Central memory CD8-positive, alpha-beta T cell (primary cell): ENCODE data around the gene USP53.
A peak's percentile ranks its signal among the peaks of the same experiment; 100 is the strongest.
"Not testable (repeated sequence)": the region's sequence is repeated elsewhere in the genome, so short reads cannot be mapped to it uniquely, and the experiment has no call there.

ENCODE experiments used
- ATAC-seq: fragments of 150-1000 bp; cut with Tn5 transposase; replicated peaks from 2 replicates; pipeline ENCODE4 v1.10.0; 2022; ENCODE audit warnings: mild to moderate bottlenecking, moderate FRiP score, moderate number of reproducible peaks; ENCODE audit not compliant: poor library complexity, severe bottlenecking; ENCODE audit errors: extremely low read depth
- DNase-seq, 2 donors: peaks; one replicate each; pipeline ENCODE4 v3.0.0; 2021; ENCODE audit warnings: low spot score in 2 of 2
- H3K27ac Mint-ChIP-seq: one replicate; pipeline ENCODE4 v1.8.0; 2022; ENCODE audit warnings: low read depth, mild to moderate bottlenecking, moderate library complexity, mixed read lengths
- H3K27me3 Mint-ChIP-seq: one replicate; pipeline ENCODE4 v1.8.0; 2022; ENCODE audit warnings: mixed read lengths
- H3K36me3 Mint-ChIP-seq: one replicate; pipeline ENCODE4 v1.8.0; 2022; ENCODE audit warnings: mild to moderate bottlenecking, moderate library complexity, mixed read lengths; ENCODE audit not compliant: insufficient read depth
- H3K4me1 Mint-ChIP-seq: one replicate; pipeline ENCODE4 v1.8.0; 2022; ENCODE audit warnings: mixed read lengths
- H3K4me3 Mint-ChIP-seq: one replicate; pipeline ENCODE4 v1.8.0; 2022; ENCODE audit warnings: mild to moderate bottlenecking, moderate library complexity, mixed read lengths
- H3K9me3 Mint-ChIP-seq: one replicate; pipeline ENCODE4 v1.8.0; 2022; ENCODE audit warnings: mixed read lengths

Gene USP53

DNA sequence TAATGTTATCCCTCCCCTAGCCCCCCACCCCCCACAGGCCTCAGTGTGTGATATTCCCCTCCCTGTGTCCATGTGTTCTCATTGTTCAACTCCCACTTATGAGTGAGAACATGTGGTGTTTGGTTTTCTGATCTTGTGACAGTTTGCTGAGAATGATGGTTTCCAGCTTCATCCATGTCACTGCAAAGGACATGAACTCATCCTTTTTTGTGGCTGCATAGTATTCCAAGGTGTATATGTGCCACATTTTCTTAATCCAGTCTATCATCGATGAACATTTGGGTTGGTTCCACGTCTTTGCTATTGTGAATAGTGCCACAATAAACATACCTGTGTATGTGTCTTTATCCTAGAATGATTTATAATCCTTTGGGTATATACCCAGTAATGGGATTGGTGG lies 38.5 kb downstream of the USP53 start:
- not testable (repeated sequence) for DNase-seq, H3K4me3 Mint-ChIP-seq, ATAC-seq, H3K4me1 Mint-ChIP-seq, H3K27ac Mint-ChIP-seq, H3K27me3 Mint-ChIP-seq
- Mint-ChIP-seq H3K9me3 (peaks cover 13% of the 10 kb centered on the region), H3K36me3 (peaks cover 21% of the 10 kb centered on the region)

DNA sequence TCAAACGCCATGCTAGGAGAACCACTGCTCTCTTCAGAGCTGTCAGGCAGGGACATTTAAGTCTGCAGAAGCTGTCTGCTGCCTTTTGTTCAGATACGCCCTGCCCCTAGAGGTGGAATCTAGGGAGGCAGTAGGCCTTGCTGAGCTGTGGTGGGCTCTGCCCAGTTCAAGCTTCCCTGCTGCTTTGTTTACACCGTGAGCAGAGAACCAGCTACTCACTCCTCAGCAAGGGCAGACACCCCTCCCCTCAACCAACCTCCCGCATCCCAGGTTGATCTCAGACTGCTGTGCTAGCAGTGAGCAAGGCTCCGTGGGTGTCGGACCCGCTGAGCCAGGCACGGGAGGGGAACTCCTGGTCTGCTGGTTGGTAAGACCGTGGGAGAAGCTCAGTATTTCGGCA lies 42.7 kb downstream of the USP53 start:
- H3K36me3 Mint-ChIP-seq, result peaks cover 17% of the 10 kb centered on the region

GRCh38 chr4:119260528-119260927 lies 48.0 kb downstream of the USP53 start:
- Mint-ChIP-seq H3K27me3 (no peaks in the 10 kb centered on the region), H3K4me1 (no peaks in the 10 kb centered on the region), H3K27ac (no peak overlapping the region), H3K4me3 (no peak overlapping the region), H3K36me3 (peaks cover 6% of the 10 kb centered on the region), H3K9me3 (no peaks in the 10 kb centered on the region)
- DNase-seq, result no peak
- ATAC-seq, result no peak

More for the DNA sequence above, 42.7 kb downstream of the USP53 start:
- H3K4me3 Mint-ChIP-seq, H3K27ac Mint-ChIP-seq, H3K27me3 Mint-ChIP-seq, ATAC-seq, DNase-seq, H3K4me1 Mint-ChIP-seq: not testable (repeated sequence)
- H3K9me3 Mint-ChIP-seq, result peaks cover 13% of the 10 kb centered on the region

- ATAC-seq (no peak), DNase-seq (no peak)
- H3K4me3 Mint-ChIP-seq, result no peak overlapping the region
Observed at GRCh38 chr4:119261986-119262385, 49.5 kb downstream of the USP53 start.

DNA sequence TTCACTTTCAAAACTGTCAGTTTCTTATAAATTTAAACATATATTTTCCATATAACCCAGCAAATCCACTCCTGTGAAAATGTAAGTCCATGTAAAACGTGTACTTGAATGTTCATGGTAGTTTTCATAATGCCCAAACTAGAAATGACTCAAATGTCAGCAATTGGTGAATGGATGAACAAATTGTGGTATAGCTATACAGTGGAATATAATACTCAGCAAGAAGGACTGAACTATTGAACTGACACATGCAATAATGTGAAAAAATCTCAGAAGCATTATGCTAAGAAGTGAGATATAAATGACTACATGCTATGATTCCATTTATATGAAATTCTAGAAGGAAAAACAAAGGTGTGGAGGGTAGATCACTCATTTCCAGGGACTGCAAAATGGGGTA lies 52.2 kb downstream of the USP53 start:
- H3K4me1 Mint-ChIP-seq, result no peaks in the 10 kb centered on the region
- H3K27me3 Mint-ChIP-seq, result no peaks in the 10 kb centered on the region
- DNase-seq (no peak), ATAC-seq (no peak)
- no peak overlapping the region for H3K4me3 Mint-ChIP-seq
- H3K9me3 Mint-ChIP-seq, result no peaks in the 10 kb centered on the region
- H3K27ac Mint-ChIP-seq, result no peak overlapping the region
- H3K36me3 Mint-ChIP-seq, result peaks cover 6% of the 10 kb centered on the region

More at GRCh38 chr4:119261986-119262385, 49.5 kb downstream of the USP53 start:
- H3K27me3 Mint-ChIP-seq, result no peaks in the 10 kb centered on the region
- no peaks in the 10 kb centered on the region for H3K9me3 Mint-ChIP-seq
- H3K27ac Mint-ChIP-seq, result no peak overlapping the region
- H3K4me1 Mint-ChIP-seq, result no peaks in the 10 kb centered on the region
- H3K36me3 Mint-ChIP-seq, result peaks cover 8% of the 10 kb centered on the region

- ATAC-seq (no peak), DNase-seq (no peak)
- no peaks in the 10 kb centered on the region for H3K9me3 Mint-ChIP-seq
- peaks cover 4% of the 10 kb centered on the region for H3K36me3 Mint-ChIP-seq
- H3K27ac Mint-ChIP-seq, result no peak overlapping the region
- H3K27me3 Mint-ChIP-seq, result no peaks in the 10 kb centered on the region
- H3K4me1 Mint-ChIP-seq, result no peaks in the 10 kb centered on the region
- H3K4me3 Mint-ChIP-seq, result no peak overlapping the region
Observed at GRCh38 chr4:119266153-119266552, 53.6 kb downstream of the USP53 start.

- Mint-ChIP-seq H3K9me3 (no peaks in the 10 kb centered on the region), H3K4me3 (no peak overlapping the region), H3K4me1 (no peaks in the 10 kb centered on the region), H3K27me3 (no peaks in the 10 kb centered on the region), H3K27ac (no peak overlapping the region), H3K36me3 (peaks cover 6% of the 10 kb centered on the region)
- DNase-seq (no peak), ATAC-seq (no peak)
Observed at GRCh38 chr4:119268466-119268865, 56.0 kb downstream of the USP53 start.

- H3K36me3 Mint-ChIP-seq, result peaks cover 3% of the 10 kb centered on the region
- no peak overlapping the region for H3K4me3 Mint-ChIP-seq
- H3K9me3 Mint-ChIP-seq, result no peaks in the 10 kb centered on the region
- no peaks in the 10 kb centered on the region for H3K4me1 Mint-ChIP-seq
- H3K27ac Mint-ChIP-seq, result no peak overlapping the region
- no peak for ATAC-seq
- no peak for DNase-seq
- no peaks in the 10 kb centered on the region for H3K27me3 Mint-ChIP-seq
Observed at GRCh38 chr4:119271361-119272085, 59.0 kb downstream of the USP53 start.

DNA sequence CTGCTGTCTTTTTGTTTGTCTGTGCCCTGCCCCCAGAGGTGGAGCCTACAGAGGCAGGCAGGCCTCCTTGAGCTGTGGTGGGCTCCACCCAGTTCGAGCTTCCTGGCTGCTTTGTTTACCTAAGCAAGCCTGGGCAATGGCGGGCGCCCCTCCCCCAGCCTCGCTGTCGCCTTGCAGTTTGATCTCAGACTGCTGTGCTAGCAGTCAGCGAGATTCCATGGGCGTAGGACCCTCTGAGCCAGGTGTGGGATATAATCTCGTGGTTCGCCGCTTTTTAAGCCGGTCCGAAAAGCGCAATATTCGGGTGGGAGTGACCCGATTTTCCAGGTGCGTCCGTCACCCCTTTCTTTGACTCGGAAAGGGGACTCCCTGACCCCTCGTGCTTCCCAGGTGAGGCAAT lies 67.0 kb downstream of the USP53 start:
- not testable (repeated sequence) for H3K27ac Mint-ChIP-seq, H3K9me3 Mint-ChIP-seq, H3K36me3 Mint-ChIP-seq

GRCh38 chr4:119279945-119280344 lies 67.4 kb downstream of the USP53 start:
- DNase-seq, H3K27ac Mint-ChIP-seq, H3K9me3 Mint-ChIP-seq, H3K4me3 Mint-ChIP-seq, H3K36me3 Mint-ChIP-seq, ATAC-seq, H3K27me3 Mint-ChIP-seq: not testable (repeated sequence)
- H3K4me1 Mint-ChIP-seq, result peaks cover 17% of the 10 kb centered on the region

More for the DNA sequence above, 67.0 kb downstream of the USP53 start:
- not testable (repeated sequence) for ATAC-seq, H3K4me3 Mint-ChIP-seq, H3K27me3 Mint-ChIP-seq, DNase-seq
- H3K4me1 Mint-ChIP-seq, result peaks cover 13% of the 10 kb centered on the region

DNA sequence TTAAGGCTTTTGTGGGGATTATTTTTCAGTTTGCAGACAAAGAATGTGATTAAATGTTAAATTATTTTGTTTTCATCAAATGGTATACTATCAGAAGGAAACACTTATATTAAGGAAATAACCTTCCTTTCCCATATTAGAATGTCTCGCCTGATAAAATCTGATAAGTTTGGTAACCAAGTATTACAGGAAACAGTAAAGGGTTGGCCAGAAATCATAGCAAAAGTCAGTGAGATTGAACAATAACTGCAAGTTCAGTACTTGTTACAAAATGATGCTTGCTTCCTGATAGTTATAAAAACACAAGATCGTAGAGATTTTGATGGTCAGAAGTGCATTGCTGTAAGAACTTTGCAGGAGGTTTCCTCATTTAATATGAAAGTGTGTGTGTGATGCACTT lies 68.9 kb downstream of the USP53 start:
- Mint-ChIP-seq H3K27ac (no peak overlapping the region), H3K4me1 (peaks cover 19% of the 10 kb centered on the region), H3K27me3 (no peaks in the 10 kb centered on the region), H3K4me3 (no peak overlapping the region), H3K36me3 (peaks cover 3% of the 10 kb centered on the region), H3K9me3 (no peaks in the 10 kb centered on the region)
- DNase-seq (no peak), ATAC-seq (no peak)

DNA sequence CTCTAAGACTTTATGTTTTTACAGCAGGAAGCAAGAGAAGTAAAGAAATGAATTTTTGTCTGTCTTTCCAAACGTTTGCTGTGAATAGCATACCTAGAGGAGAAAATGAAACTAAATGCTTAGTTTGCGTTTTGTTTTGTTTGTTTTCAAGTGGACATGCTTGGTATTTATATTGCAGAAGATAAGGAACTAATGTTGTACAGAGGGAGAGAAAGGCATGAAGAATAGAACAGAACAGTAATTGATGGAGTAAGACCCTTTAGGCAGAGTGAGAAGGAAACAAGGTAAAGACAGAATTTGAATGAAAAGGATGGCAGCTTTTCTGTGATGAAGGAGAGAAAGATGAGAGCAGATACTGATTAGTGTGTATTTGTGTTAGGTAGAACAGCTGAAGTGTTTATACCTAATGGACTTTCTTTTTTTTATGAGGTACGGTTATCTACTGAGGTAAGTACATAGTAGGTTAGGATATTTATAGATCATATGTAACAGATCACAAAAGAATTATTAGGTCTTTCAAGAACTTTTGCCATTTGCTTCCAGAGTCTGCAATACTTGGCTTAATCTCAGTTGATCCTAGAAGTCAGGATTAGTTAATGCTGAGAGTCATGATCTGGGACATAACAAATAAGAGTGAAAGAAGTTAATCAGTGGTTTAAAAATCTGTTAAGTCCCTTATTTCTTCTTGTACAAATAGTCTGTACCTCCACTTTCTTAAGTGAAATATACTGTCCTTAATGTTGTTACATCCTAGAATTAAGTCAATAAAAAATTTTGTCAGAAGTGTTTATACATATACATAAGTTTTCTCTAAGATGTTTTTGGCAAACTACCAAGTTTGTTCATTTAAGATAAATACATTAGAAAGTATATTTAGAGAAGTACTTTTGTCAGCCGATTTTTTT lies 72.6 kb downstream of the USP53 start:
- ATAC-seq (peak; percentile 52), DNase-seq (no peak)

More for the DNA sequence above, 72.6 kb downstream of the USP53 start:
- H3K27me3 Mint-ChIP-seq, result no peaks in the 10 kb centered on the region
- H3K36me3 Mint-ChIP-seq, result peaks cover 3% of the 10 kb centered on the region
- H3K27ac Mint-ChIP-seq, result peak overlapping the region; percentile 15
- peaks cover 17% of the 10 kb centered on the region for H3K4me1 Mint-ChIP-seq
- peak overlapping the region; percentile 36 for H3K4me3 Mint-ChIP-seq
- H3K9me3 Mint-ChIP-seq, result no peaks in the 10 kb centered on the region
